GM21367 (cell line): Measurements from ENCODE around the gene TMEM231.
"Not testable (repeated sequence)": the region's sequence is repeated elsewhere in the genome, so short reads cannot be mapped to it uniquely, and the experiment has no call there.

ENCODE experiments used
- ATAC-seq: cut with Tn5 transposase; IDR thresholded peaks from one replicate; pipeline ENCODE4 v1.9.1; 2021; ENCODE audit not compliant: unreplicated experiment

TMEM231 gene

GRCh38 chr16:75534560-75535205, 21.4 kb downstream of the TMEM231 start:
- no peak for ATAC-seq

DNA sequence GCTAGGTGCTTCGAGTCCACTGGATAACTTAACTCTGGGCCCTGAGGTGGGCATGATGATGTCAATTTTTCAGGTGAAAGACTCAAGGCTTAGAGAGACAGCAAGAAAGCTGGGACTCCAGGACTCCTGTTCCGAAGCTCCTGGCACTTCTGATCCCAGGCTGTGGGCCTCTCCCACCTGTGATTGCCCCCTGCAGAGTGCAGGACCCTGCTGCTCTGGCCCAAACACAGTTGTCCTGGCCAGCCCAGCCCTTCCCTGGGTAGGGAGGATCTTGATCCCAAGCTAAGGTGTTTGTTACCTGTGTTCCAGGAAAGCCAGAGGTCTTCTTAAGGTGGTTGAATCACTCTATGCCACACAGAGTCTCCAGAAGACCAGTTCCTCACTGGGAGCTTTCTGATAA, 23.3 kb downstream of the TMEM231 start:
- ATAC-seq = no peak

- ATAC-seq = no peak
These were observed 23.8 kb downstream of the TMEM231 start for GRCh38 chr16:75532142-75532765.

- ATAC-seq = no peak
These were observed 26.1 kb downstream of the TMEM231 start for GRCh38 chr16:75529959-75530358.

GRCh38 chr16:75529056-75529905, 26.8 kb downstream of the TMEM231 start:
- ATAC-seq = no peak

DNA sequence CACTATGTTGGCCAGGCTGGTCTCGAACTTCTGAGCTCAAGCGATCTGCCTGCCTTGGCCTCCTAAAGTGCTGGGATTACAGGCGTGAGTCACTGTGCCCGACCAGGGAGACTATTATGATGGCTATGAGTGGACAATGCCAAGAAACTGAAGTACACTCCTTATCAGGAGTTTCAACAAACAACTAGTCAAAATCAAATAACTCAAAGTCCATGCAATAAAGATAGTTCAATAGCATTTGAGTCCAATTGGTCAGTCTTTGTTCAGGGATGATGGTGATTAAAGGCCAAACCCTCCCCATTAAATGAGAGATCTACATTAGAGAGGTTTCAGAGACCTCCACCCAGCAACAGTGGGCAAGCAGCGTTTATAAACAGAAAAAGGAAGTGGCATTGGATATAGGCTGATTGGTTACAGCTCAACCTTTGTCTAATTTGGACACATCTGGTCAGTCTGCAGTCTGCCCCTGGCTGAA, 28.2 kb downstream of the TMEM231 start:
- ATAC-seq = no peak

GRCh38 chr16:75526032-75526790, 29.8 kb downstream of the TMEM231 start:
- ATAC-seq = no peak

DNA sequence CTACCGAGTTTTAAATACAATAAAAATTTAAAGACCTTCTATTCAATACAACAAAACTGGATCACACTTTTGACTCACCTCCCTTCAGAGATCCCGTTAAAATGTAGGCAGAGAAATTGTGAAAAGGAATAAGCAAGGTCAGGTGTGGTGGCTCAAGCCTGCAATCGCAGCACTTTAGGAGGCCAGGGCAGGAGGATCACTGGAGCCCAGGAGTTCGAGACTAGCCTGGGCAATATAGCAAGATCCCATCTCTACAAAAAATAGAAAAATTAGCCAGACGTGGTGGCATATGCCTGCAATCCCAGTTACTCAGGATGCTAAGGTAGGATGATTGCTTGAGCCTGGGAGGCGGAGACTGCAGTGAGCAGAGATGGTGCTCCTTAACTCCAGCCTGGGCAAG, 36.9 kb downstream of the TMEM231 start:
- no peak for ATAC-seq

DNA sequence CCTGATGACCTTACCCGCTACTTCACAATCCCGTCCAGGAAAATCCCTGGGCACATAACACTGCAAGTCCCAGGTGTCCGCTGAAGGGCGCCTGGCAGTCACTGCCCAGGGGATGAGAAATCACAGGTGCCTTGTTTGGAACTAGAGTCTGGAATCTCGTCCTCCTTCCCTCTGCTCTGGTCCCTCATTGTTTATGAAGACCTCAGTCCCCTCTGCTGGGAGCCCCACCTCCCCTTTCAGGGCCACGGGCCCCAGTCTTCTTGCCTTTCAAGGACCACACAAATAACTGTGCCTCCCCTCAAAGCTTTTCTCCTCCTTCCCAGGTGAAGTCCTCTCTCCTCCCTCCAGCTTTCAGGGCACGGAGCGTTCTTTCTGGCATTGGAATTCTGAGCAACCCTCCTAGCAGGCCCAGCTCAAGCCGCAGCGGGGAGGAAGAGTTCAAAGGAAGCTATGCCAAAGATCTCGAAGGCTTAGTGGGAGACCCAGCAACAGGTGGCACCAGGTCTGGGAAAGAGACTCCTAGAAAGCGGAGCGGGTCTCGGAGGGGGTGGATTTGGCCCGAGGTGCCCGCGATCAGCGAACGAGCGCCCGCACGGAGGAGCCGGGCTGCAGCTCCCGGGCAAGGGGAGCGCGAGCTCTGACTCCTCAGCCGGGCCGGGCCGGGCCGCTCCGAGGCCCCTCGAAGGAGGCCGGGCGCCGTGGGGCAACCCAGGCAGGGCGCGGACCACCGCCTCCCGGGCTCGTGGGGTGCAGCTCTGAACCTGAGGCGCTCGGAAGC, 39.7 kb downstream of the TMEM231 start:
- not testable (repeated sequence) for ATAC-seq

GRCh38 chr16:75514296-75514695, 41.8 kb downstream of the TMEM231 start:
- no peak for ATAC-seq

DNA sequence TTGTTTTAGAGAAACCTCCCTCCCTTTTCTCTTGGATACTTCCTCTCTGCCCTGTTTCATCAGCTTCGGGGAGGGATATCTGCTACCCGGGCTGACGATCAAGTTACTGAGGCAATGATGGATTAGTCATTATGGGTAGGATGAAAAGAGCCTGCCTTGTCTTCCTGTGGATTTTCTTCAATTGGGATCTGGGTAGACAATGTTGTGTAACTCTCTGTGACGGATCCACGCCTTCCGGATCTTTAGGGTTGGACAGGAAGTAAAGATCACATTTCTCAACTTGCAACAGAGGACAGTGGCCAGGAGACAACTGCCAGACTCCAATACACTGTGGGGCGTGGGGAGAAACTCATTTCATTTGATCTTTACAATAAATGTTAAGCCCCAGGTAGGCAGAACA, 49.5 kb downstream of the TMEM231 start:
- no peak for ATAC-seq

DNA sequence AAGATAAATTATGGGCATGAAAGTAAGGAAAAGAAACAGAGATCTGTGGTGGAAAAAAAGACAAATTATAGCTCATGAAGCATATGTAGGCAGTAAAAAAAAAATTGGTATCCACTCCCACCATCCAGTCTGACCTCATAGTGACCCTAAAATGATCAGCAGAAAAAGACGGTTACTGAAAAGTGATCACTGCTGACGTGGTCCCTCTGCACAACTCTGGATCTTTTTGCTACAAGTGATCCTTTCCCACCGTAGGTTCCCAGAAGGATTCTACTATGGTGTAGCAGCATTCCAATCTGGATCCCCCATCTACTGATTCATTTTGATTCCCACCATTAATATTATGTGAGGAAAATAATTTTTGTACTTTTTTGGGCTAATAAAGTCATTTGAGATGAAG, 49.9 kb downstream of the TMEM231 start:
- ATAC-seq = no peak

GRCh38 chr16:75503801-75504200, 52.3 kb downstream of the TMEM231 start:
- no peak for ATAC-seq

DNA sequence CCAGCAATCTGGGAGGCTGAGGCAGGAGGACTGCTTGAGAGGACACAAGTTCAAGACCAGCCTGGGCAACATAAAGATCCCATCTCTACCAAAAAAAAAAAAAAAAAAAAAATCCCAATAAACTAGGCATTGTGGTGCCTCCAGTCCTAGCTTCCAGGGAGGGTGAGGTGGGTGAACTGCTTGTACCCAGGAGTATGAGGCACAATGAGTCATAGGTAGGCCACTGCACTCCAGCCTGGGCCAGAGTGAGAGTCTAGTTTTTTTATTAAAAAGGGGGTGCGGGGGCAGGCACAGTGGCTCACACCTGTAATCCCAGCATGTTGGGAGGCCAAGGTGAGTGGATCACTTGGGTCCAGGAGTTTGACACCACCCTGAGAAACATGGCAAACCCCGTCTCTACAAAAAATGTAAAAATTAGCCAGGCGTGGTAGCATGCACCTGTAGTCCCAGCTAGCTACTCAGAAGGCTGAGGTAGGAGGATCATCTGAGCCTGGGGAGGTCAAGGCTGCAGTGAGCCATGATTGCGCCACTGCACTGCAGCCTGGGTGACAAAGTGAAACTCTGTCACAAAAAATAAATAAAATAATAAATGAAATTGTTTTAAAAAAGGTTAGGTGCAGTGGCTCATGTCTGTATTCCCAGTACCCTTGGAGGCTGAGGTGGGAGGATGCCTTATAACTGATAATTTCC, 53.0 kb downstream of the TMEM231 start:
- ATAC-seq = no peak

GRCh38 chr16:75501820-75502219, 54.2 kb downstream of the TMEM231 start:
- not testable (repeated sequence) for ATAC-seq

DNA sequence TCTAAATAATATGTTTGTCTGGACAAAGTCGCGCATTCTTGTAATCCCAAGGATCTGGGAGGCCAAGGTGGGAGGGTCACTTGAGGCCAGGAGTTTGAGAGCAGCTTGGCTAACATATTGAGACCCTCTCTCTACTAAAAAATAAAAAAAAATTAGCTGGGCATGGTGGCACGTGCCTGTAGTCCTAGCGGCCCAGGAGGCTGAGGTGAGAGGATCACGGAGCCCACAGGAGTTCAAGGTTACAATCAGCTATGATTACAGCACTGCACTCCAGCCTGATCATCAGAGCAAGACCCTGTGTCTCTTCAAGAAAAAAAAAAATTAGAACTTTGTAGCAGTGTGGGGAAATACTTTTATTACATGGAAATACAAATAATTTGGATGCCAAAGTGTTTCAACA, 54.7 kb downstream of the TMEM231 start:
- no peak for ATAC-seq

- ATAC-seq = not testable (repeated sequence)
These were observed 57.3 kb downstream of the TMEM231 start for GRCh38 chr16:75498605-75499322.

DNA sequence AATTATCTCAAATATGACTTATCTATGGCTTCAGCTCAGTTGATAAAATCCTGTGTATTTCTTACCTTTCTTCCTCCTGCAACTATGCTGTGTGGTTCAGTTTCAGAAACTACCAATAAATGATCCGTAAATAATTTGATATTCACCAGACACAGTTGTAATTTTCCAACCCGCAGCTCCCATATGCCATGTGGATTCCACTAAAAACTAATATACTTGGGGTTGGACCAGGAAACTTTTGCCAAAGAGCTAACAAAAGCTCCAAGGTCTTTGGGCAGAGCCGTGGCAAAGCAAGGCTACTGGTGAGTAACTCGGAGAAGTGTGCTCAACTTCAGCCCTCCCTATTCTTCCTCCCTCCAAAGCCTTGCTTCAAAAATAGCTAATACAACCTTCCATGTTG, 58.5 kb downstream of the TMEM231 start:
- ATAC-seq = no peak

GRCh38 chr16:75495076-75495674, 60.9 kb downstream of the TMEM231 start, which contains the start of gene CHST6:
CHST6 (minus strand) TSS chr16:75495441; CDS start chr16:75479828, 15,613 bp downstream.
- ATAC-seq = peak; percentile 78
